H9 (cell line): ENCODE data around the gene WDR70. TPM values are rescaled to one million over a fixed set of nuclear protein-coding genes. Genes with fewer than 3 reads are reported as not detected.
"Not testable (repeated sequence)": the region's sequence is repeated elsewhere in the genome, so short reads cannot be mapped to it uniquely, and the experiment has no call there.

ENCODE experiments used
- DNase-seq: peaks from one replicate; pipeline ENCODE4 v3.0.0-alpha.2; 2017
- H2AFZ ChIP-seq: one replicate; pipeline ENCODE4 v1.6.1; 2013; ENCODE audit warnings: mild to moderate bottlenecking, low read length, control low read depth, moderate library complexity
- H2AK5ac ChIP-seq: 2 replicates; pipeline ENCODE4 v1.6.1; 2013; ENCODE audit warnings: low read length, control low read depth, mixed read lengths; ENCODE audit not compliant: insufficient read length
- H2BK120ac ChIP-seq: one replicate; pipeline ENCODE4 v1.6.1; 2013; ENCODE audit warnings: low read depth, mild to moderate bottlenecking, low read length, control low read depth, inconsistent platforms; ENCODE audit not compliant: poor library complexity, severe bottlenecking
- H2BK12ac ChIP-seq: 2 replicates; pipeline ENCODE4 v1.6.1; 2013; ENCODE audit warnings: low read length, control low read depth, mixed read lengths, low read depth; ENCODE audit not compliant: insufficient read length
- H2BK15ac ChIP-seq: 2 replicates; pipeline ENCODE4 v1.6.1; 2013; ENCODE audit warnings: low read depth, low read length, control low read depth
- H2BK20ac ChIP-seq: one replicate; pipeline ENCODE4 v1.6.1; 2013; ENCODE audit warnings: low read depth, mild to moderate bottlenecking, low read length, control low read depth, inconsistent platforms; ENCODE audit not compliant: poor library complexity, severe bottlenecking
- H2BK5ac ChIP-seq: 2 replicates; pipeline ENCODE4 v1.6.1; 2013; ENCODE audit warnings: low read length, control low read depth, mixed read lengths; ENCODE audit not compliant: insufficient read length
- H3K14ac ChIP-seq: 2 replicates; pipeline ENCODE4 v1.6.1; 2013; ENCODE audit warnings: low read length, control low read depth; ENCODE audit not compliant: insufficient read depth
- H3K18ac ChIP-seq: 2 replicates; pipeline ENCODE4 v1.6.1; 2013; ENCODE audit warnings: low read depth, mild to moderate bottlenecking, mixed read lengths, low read length, control low read depth; ENCODE audit not compliant: insufficient read length
- H3K23ac ChIP-seq: 2 replicates; pipeline ENCODE4 v1.6.1; 2013; ENCODE audit warnings: low read length, control low read depth, mixed read lengths, low read depth; ENCODE audit not compliant: insufficient read length
- H3K23me2 ChIP-seq: 2 replicates; pipeline ENCODE4 v1.6.1; 2013; ENCODE audit warnings: low read depth, mild to moderate bottlenecking, mixed read lengths, low read length, control low read depth; ENCODE audit not compliant: insufficient read length, poor library complexity, severe bottlenecking
- H3K27ac ChIP-seq: 2 replicates; pipeline ENCODE4 v1.5.1; 2013; ENCODE audit warnings: low read length, control low read depth, mixed read lengths, low read depth; ENCODE audit not compliant: insufficient read length
- H3K27me3 ChIP-seq: 2 replicates; pipeline ENCODE4 v1.6.1; 2013; ENCODE audit warnings: low read length, control low read depth, inconsistent platforms; ENCODE audit not compliant: insufficient read depth
- H3K4ac ChIP-seq: 2 replicates; pipeline ENCODE4 v1.6.1; 2013; ENCODE audit warnings: low read depth, mild to moderate bottlenecking, control low read depth, inconsistent platforms, low read length, moderate library complexity
- H3K4me1 ChIP-seq: 2 replicates; pipeline ENCODE4 v1.6.1; 2013; ENCODE audit warnings: low read length, control low read depth, inconsistent platforms; ENCODE audit not compliant: insufficient read depth
- H3K4me2 ChIP-seq: 2 replicates; pipeline ENCODE4 v1.6.1; 2013; ENCODE audit warnings: low read length, control low read depth, mixed read lengths; ENCODE audit not compliant: insufficient read length, insufficient read depth
- H3K56ac ChIP-seq: 2 replicates; pipeline ENCODE4 v1.6.1; 2013; ENCODE audit warnings: low read depth, mild to moderate bottlenecking, mixed read lengths, low read length, control low read depth; ENCODE audit not compliant: insufficient read length
- H3K79me1 ChIP-seq: 2 replicates; pipeline ENCODE4 v1.6.1; 2013; ENCODE audit warnings: low read depth, mild to moderate bottlenecking, moderate library complexity, low read length, control low read depth, inconsistent platforms; ENCODE audit not compliant: insufficient read depth, poor library complexity, severe bottlenecking
- H3K79me2 ChIP-seq: 2 replicates; pipeline ENCODE4 v1.6.1; 2013; ENCODE audit warnings: low read length, control low read depth, inconsistent platforms; ENCODE audit not compliant: insufficient read depth
- H3K9ac ChIP-seq: 2 replicates; pipeline ENCODE4 v1.6.1; 2013; ENCODE audit warnings: low read length, control low read depth, mixed read lengths; ENCODE audit not compliant: insufficient read length; ENCODE audit errors: extremely low read depth
- H3K9me3 ChIP-seq: one replicate; pipeline ENCODE4 v1.6.1; 2013; ENCODE audit warnings: low read depth, low read length, inconsistent platforms; ENCODE audit not compliant: control insufficient read depth
- H3T11ph ChIP-seq: one replicate; pipeline ENCODE4 v1.6.1; 2013; ENCODE audit warnings: mild to moderate bottlenecking, low read length, control low read depth, inconsistent platforms
- H4K20me1 ChIP-seq: one replicate; pipeline ENCODE4 v1.6.1; 2013; ENCODE audit not compliant: control insufficient read depth, insufficient read length, insufficient read depth
- H4K5ac ChIP-seq: 2 replicates; pipeline ENCODE4 v1.6.1; 2013; ENCODE audit warnings: low read depth, mild to moderate bottlenecking, mixed read lengths, low read length, control low read depth; ENCODE audit not compliant: insufficient read length
- H4K8ac ChIP-seq: replicated peaks from 2 replicates; pipeline ENCODE4 v1.6.1; 2013; ENCODE audit warnings: low read length, control low read depth, mixed read lengths, low read depth; ENCODE audit not compliant: insufficient read length
- H4K91ac ChIP-seq: 2 replicates; pipeline ENCODE4 v1.6.1; 2013; ENCODE audit warnings: low read depth, mild to moderate bottlenecking, moderate library complexity, mixed read lengths, low read length, control low read depth; ENCODE audit not compliant: insufficient read length
- H3K27ac Mint-ChIP-seq, 3 experiments: 2 replicates in 2 of 3; 3 replicates in 1 of 3; pipeline ENCODE4 v1.8.0; 2020 to 2021; ENCODE audit warnings: mixed read lengths in 3 of 3, mild to moderate bottlenecking in 1 of 3, moderate library complexity in 1 of 3
- H3K27me3 Mint-ChIP-seq: 2 replicates; pipeline ENCODE4 v1.8.0; 2021; ENCODE audit warnings: low read depth, mild to moderate bottlenecking, moderate library complexity, mixed read lengths
- H3K36me3 Mint-ChIP-seq, 3 experiments: 2 replicates in 2 of 3; 3 replicates in 1 of 3; pipeline ENCODE4 v1.8.0; 2020 to 2021; ENCODE audit warnings: low read depth in 3 of 3, mixed read lengths in 3 of 3; ENCODE audit not compliant: insufficient read depth in 1 of 3
- H3K4me1 Mint-ChIP-seq, 2 experiments: 2 replicates each; pipeline ENCODE4 v1.8.0; 2020; ENCODE audit warnings: mixed read lengths in 2 of 2
- H3K4me3 Mint-ChIP-seq, 2 experiments: 2 replicates in 1 of 2; 3 replicates in 1 of 2; pipeline ENCODE4 v1.8.0; 2020 to 2021; ENCODE audit warnings: mild to moderate bottlenecking in 2 of 2, mixed read lengths in 2 of 2, moderate library complexity in 1 of 2
- H3K9me3 Mint-ChIP-seq, 2 experiments: 2 replicates in 1 of 2; 3 replicates in 1 of 2; pipeline ENCODE4 v1.8.0; 2020; ENCODE audit warnings: mild to moderate bottlenecking in 2 of 2, mixed read lengths in 2 of 2, moderate library complexity in 1 of 2
- WGBS: extraction: QIAGEN DNeasy Blood & Tissue Kit; methylation state at CpG from one replicate; pipeline ENCODE4 v1.1.7; 2013; ENCODE audit warnings: missing lambda C conversion rate, low lambda C conversion rate, mixed read lengths; ENCODE audit not compliant: insufficient read length; ENCODE audit errors: extremely low coverage; 5-methylcytosine and 5-hydroxymethylcytosine counted together
- total RNA-seq: library from RNA; stranded (reverse); gene quantifications from 2 replicates; pipeline ENCODE4 v1.2.1, GENCODE V29; 2021

Gene WDR70
- total RNA-seq, 1 experiment from 2014 or later: 38.1 TPM

- H3K9me3 ChIP-seq, H3K4me1 Mint-ChIP-seq, H3K79me2 ChIP-seq, H3K27ac ChIP-seq, H2AK5ac ChIP-seq, H2BK15ac ChIP-seq, H4K91ac ChIP-seq, H3K4ac ChIP-seq, H3T11ph ChIP-seq, H2BK20ac ChIP-seq, H2AFZ ChIP-seq, H3K14ac ChIP-seq, H3K27me3 ChIP-seq, H3K4me3 Mint-ChIP-seq, H2BK12ac ChIP-seq, DNase-seq, H3K18ac ChIP-seq, H4K20me1 ChIP-seq, H4K5ac ChIP-seq, H3K79me1 ChIP-seq, H3K9ac ChIP-seq, H3K4me2 ChIP-seq, H3K23me2 ChIP-seq, H3K27ac Mint-ChIP-seq, H2BK120ac ChIP-seq, H3K4me1 ChIP-seq, H3K23ac ChIP-seq, H4K8ac ChIP-seq, H3K27me3 Mint-ChIP-seq, H2BK5ac ChIP-seq, H3K56ac ChIP-seq: not testable (repeated sequence)
- H3K9me3 Mint-ChIP-seq: peaks cover 49 to 55% of the 10 kb centered on the region in 2 experiments
- peaks cover 17 to 21% (median 18%) of the 10 kb centered on the region in 3 experiments for H3K36me3 Mint-ChIP-seq
- no CpG with 5 or more reads among the region's 4 CpGs for WGBS
These were observed 300.8 kb downstream of the WDR70 start for GRCh38 chr5:37679903-37680302.
